HUES6 (cell line): ENCODE data around the gene GLRA1.

ENCODE experiments used
- H3K27ac ChIP-seq: 2 replicates; pipeline ENCODE4 v1.7.0; 2013; ENCODE audit warnings: low read depth, mild to moderate bottlenecking, low read length, inconsistent platforms
- H3K27me3 ChIP-seq: 2 replicates; pipeline ENCODE4 v1.6.1; 2013; ENCODE audit warnings: low read length; ENCODE audit not compliant: control insufficient read depth, insufficient read depth
- H3K36me3 ChIP-seq: 2 replicates; pipeline ENCODE4 v1.6.1; 2013; ENCODE audit warnings: low read length; ENCODE audit not compliant: control insufficient read depth, insufficient read depth
- H3K4me1 ChIP-seq: 2 replicates; pipeline ENCODE4 v1.6.1; 2013; ENCODE audit warnings: low read length; ENCODE audit not compliant: control insufficient read depth, insufficient read depth
- H3K4me3 ChIP-seq: 2 replicates; pipeline ENCODE4 v1.5.1; 2013; ENCODE audit warnings: low read depth, low read length
- H3K9ac ChIP-seq: one replicate; pipeline ENCODE4 v1.6.1; 2013; ENCODE audit warnings: mild to moderate bottlenecking, low read length
- H3K9me3 ChIP-seq: 2 replicates; pipeline ENCODE4 v1.6.1; 2013; ENCODE audit warnings: low read depth, low read length; ENCODE audit not compliant: control insufficient read depth, insufficient read depth

Gene GLRA1

DNA sequence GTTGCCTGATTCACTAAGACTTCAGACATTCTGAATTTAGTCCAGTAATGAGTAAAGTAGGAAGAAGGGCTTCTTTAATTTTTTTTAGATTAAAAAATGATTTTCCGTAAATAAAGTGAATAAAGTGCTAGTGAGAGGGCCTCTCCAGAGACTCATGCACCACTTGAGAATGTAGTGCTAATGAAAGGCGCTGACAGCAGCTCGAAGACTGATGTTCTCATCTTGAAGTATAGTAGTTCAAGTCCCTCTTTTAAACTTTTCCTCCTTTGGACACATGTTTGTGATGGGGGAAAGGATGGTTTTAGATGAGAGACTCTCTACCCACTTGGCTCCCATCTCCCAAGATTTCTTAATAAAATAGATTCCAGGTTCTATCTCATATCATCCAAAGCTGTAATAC lies 104.4 kb downstream of the GLRA1 start:
- Histone ChIP-seq H3K27ac (no peak overlapping the region), H3K9me3 (no peaks in the 10 kb centered on the region), H3K27me3 (no peaks in the 10 kb centered on the region), H3K36me3 (0 out of 2 replicates have a peak, but pooled peaks cover 7% of the 10 kb centered on the region), H3K4me1 (no peaks in the 10 kb centered on the region), H3K4me3 (no peak overlapping the region), H3K9ac (no peak overlapping the region)

DNA sequence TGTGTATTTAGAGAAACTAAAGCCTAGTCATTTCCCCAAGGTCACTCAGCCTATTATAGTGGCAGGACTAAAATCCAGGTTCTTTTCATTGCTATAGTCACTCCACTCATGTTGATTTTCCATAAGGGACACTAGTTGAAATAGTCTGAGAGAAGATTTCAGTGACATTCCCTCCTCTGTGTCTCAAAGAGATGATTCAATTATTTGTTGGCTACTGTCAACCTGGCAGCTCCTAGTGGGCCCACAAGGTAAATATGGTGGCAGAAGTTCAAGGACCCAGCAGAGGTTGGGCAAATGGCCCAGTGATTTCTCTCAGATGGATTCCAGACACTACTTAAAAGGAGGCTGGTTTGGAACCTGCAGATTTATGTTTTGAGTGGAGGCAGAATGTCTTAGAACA lies 104.8 kb downstream of the GLRA1 start:
- no peak overlapping the region for H3K4me3 ChIP-seq
- no peak overlapping the region for H3K27ac ChIP-seq
- no peaks in the 10 kb centered on the region for H3K4me1 ChIP-seq

DNA sequence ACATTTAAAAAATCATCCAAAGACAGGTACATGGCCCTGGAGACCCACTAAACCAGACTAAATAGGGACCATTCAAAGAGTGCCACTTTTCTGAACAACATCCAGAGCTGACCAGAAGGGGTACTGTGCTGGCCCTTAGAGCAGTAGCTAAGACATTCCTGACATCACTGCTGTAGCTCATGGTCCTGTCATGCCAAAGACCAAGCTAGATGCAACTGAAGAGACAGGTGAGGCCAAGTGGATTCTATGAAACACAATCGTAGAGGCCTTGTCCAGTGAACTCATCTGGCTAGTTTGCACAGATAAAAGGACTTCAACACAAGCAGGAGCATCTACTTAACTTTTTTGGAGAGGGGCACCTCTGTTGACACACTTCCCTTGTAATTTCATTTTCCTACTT lies 109.6 kb downstream of the GLRA1 start:
- Histone ChIP-seq H3K4me3 (no peak overlapping the region), H3K9ac (no peak overlapping the region), H3K27me3 (no peaks in the 10 kb centered on the region), H3K4me1 (no peaks in the 10 kb centered on the region), H3K36me3 (peaks cover 53% of the 10 kb centered on the region), H3K9me3 (no peaks in the 10 kb centered on the region), H3K27ac (no peak overlapping the region)

More for the DNA sequence above, 104.8 kb downstream of the GLRA1 start:
- 0 out of 2 replicates have a peak, but pooled peaks cover 7% of the 10 kb centered on the region for H3K36me3 ChIP-seq
- H3K9me3 ChIP-seq, result no peaks in the 10 kb centered on the region
- H3K27me3 ChIP-seq, result no peaks in the 10 kb centered on the region
- H3K9ac ChIP-seq, result no peak overlapping the region

GRCh38 chr5:151812757-151813309 lies 111.8 kb downstream of the GLRA1 start:
- Histone ChIP-seq H3K27ac (no peak overlapping the region), H3K4me3 (no peak overlapping the region), H3K9me3 (no peaks in the 10 kb centered on the region), H3K27me3 (no peaks in the 10 kb centered on the region), H3K9ac (no peak overlapping the region), H3K4me1 (no peaks in the 10 kb centered on the region), H3K36me3 (peaks cover 74% of the 10 kb centered on the region)

GRCh38 chr5:151811593-151812321 lies 112.9 kb downstream of the GLRA1 start:
- Histone ChIP-seq H3K4me1 (no peaks in the 10 kb centered on the region), H3K36me3 (peaks cover 85% of the 10 kb centered on the region), H3K9me3 (no peaks in the 10 kb centered on the region), H3K4me3 (no peak overlapping the region), H3K9ac (no peak overlapping the region), H3K27me3 (no peaks in the 10 kb centered on the region), H3K27ac (no peak overlapping the region)

DNA sequence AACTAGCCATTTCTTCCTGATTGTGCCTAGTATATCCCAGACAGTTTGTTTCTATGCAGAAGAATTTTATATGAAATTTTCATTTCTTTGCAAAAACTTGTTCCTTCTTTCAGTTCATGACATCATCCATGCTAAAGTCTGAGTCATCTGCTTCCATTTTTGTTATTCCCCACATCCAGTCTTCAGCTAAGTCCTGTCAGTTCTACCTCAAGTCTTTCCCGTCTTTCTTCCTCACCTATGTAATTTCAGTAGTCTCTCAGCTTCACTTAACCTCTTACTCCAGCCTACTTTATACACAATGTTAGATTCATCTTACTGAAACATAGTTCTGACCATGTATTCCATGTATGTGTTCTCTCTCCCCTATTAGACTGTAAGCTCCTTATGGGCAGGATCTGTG lies 113.8 kb downstream of the GLRA1 start:
- Histone ChIP-seq H3K9ac (no peak overlapping the region), H3K4me3 (no peak overlapping the region), H3K36me3 (peaks cover 87% of the 10 kb centered on the region), H3K4me1 (no peaks in the 10 kb centered on the region), H3K27me3 (no peaks in the 10 kb centered on the region), H3K27ac (no peak overlapping the region), H3K9me3 (no peaks in the 10 kb centered on the region)

DNA sequence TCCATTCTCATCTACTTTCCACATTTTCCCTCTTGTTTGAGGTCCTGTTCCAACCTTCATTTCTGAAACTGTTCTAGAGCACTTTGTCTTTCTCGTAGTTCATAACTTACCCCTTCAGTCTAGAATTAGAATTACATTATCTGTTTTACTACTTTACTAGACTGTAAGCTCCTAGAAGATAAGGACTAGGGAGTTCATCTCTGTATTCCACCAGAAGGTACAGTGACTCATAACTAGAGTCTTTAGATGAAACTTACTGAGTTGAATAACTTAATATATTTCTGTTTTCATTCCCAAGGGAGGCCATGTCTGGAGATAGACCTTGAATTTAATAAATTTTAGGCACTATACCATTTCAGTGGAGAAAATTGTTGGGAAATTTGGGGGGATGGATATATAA lies 114.2 kb downstream of the GLRA1 start:
- H3K27me3 ChIP-seq, result no peaks in the 10 kb centered on the region
- peaks cover 91% of the 10 kb centered on the region for H3K36me3 ChIP-seq
- no peaks in the 10 kb centered on the region for H3K9me3 ChIP-seq
- H3K4me1 ChIP-seq, result no peaks in the 10 kb centered on the region
- H3K4me3 ChIP-seq, result no peak overlapping the region
- no peak overlapping the region for H3K27ac ChIP-seq
- H3K9ac ChIP-seq, result no peak overlapping the region

GRCh38 chr5:151808451-151809169 lies 116.0 kb downstream of the GLRA1 start:
- H3K4me3 ChIP-seq, result no peak overlapping the region
- no peak overlapping the region for H3K27ac ChIP-seq
- H3K27me3 ChIP-seq, result no peaks in the 10 kb centered on the region
- H3K4me1 ChIP-seq, result no peaks in the 10 kb centered on the region
- H3K36me3 ChIP-seq, result peaks cover 98% of the 10 kb centered on the region
- H3K9me3 ChIP-seq, result no peaks in the 10 kb centered on the region
- no peak overlapping the region for H3K9ac ChIP-seq

- Histone ChIP-seq H3K27me3 (no peaks in the 10 kb centered on the region), H3K9me3 (no peaks in the 10 kb centered on the region), H3K36me3 (peaks cover 97% of the 10 kb centered on the region), H3K9ac (no peak overlapping the region), H3K4me1 (no peaks in the 10 kb centered on the region), H3K4me3 (no peak overlapping the region), H3K27ac (no peak overlapping the region)
These were observed 119.0 kb downstream of the GLRA1 start for GRCh38 chr5:151805414-151806223.

DNA sequence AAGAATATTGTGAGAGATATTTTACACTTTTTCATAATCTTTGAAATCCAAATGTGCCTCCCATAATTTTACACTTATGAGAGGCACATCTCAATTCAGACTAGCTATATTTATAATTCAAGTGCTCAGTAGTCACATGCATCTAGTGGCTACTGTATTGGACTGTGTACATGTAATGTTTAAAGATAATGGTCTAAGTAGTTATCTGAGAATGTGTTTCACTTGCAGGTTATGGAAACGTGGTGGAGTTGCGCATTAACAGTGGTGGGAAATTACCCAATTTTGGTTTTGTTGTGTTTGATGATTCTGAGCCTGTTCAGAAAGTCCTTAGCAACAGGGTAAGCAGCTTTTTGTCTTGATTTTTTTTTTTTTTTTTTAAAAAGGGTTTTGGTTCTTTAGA lies 124.1 kb downstream of the GLRA1 start:
- no peak overlapping the region for H3K27ac ChIP-seq
- no peaks in the 10 kb centered on the region for H3K9me3 ChIP-seq
- peaks cover 97% of the 10 kb centered on the region for H3K36me3 ChIP-seq
- no peak overlapping the region for H3K4me3 ChIP-seq
- no peak overlapping the region for H3K9ac ChIP-seq
- H3K27me3 ChIP-seq, result no peaks in the 10 kb centered on the region
- no peaks in the 10 kb centered on the region for H3K4me1 ChIP-seq
